B cell (primary cell): ENCODE results near the gene TMEM87A.

Experiments used
- EZH2 ChIP-seq: IDR thresholded peaks from 2 replicates; pipeline ENCODE4 v1.6.1; 2012; ENCODE audit warnings: borderline replicate concordance, low read depth, mild to moderate bottlenecking, moderate library complexity, low read length; ENCODE audit not compliant: insufficient read depth, poor library complexity, severe bottlenecking
- TF ChIP-seq, protein P1 (sequence below): fragments of 200-600 bp; IDR thresholded peaks from one replicate; pipeline ENCODE4 v1.8.0; 2022; ENCODE audit warnings: antibody characterized with exemption, mild to moderate bottlenecking

DNA sequence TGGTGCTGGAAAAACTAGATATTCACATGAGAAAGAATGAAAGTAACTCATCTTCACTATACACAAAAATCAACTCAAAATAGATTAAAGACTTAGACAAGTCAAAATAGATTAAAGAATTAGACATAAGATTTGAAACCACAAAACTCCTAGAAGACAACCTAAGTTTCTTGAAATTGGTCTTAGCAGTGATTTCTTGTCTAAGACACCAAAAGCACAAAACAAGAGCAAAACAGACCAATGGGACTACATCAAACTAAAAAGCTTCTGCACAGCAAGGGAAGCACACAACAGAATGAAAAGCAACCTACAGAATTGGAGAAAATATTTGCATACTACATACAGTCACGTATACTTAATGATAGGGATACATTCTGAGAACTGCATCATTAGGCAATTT is 58.6 kb downstream of the TMEM87A start:
- TF ChIP-seq, protein P1, sequence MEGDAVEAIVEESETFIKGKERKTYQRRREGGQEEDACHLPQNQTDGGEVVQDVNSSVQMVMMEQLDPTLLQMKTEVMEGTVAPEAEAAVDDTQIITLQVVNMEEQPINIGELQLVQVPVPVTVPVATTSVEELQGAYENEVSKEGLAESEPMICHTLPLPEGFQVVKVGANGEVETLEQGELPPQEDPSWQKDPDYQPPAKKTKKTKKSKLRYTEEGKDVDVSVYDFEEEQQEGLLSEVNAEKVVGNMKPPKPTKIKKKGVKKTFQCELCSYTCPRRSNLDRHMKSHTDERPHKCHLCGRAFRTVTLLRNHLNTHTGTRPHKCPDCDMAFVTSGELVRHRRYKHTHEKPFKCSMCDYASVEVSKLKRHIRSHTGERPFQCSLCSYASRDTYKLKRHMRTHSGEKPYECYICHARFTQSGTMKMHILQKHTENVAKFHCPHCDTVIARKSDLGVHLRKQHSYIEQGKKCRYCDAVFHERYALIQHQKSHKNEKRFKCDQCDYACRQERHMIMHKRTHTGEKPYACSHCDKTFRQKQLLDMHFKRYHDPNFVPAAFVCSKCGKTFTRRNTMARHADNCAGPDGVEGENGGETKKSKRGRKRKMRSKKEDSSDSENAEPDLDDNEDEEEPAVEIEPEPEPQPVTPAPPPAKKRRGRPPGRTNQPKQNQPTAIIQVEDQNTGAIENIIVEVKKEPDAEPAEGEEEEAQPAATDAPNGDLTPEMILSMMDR = no peak
- TF ChIP-seq EZH2 = no peak
